ENCODE measurements around the gene PCNX2. TPM values are rescaled to one million over a fixed set of nuclear protein-coding genes. Genes with fewer than 3 reads are reported as not detected.

PCNX2 gene
- total and polyA plus RNA-seq, 2 of the 13 experiments (the other 11 are each of a cell fraction or from before 2014, with no cell fraction given) = 0.11 to 0.42 TPM

DNA sequence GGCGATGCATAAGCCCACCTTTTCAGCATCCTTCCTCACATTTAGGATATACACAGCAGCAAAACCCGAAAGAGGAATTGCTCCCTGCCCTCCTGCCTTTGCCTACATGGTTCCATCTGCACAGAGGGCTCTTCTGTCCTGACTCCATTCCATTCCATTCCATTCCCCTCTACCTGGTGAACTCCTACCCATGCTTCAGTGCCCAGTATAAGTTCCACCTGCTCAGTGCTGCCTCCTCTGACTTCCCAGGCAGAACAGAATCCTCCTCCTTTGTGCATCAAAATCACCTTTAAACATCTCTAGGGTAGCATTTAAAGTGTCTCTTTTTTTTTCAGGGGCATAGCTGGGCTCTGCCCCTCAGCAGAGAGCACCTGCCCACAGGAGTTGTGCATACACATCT, 112.9 kb downstream of the PCNX2 start:
- intact Hi-C loops (cut with micrococcal nuclease; ENCODE audit: unreplicated experiment) = no loop called here
- H2AFZ ChIP-seq (ENCODE audit: low read length) = no peak overlapping the region
- no peaks in the 10 kb centered on the region for H3K36me3 ChIP-seq (replicated peaks in 1 of 2; ENCODE audit: control insufficient read depth in 1 of 2, insufficient read depth in 2 of 2, low read length in 2 of 2)
- no peak overlapping the region for H3K27ac ChIP-seq (ENCODE audit: extremely low read length, insufficient read depth, low read length)
- no peaks in the 10 kb centered on the region for H3K4me1 ChIP-seq (ENCODE audit: insufficient read depth, low read length)
- no peaks in the 10 kb centered on the region for H4K20me1 ChIP-seq (ENCODE audit: insufficient read depth, low read length)
- POLR2A ChIA-PET = no interaction called here
- H3K4me2 ChIP-seq (ENCODE audit: low read depth, low read length) = no peak overlapping the region
- H3K4me3 ChIP-seq (replicated peaks in 1 of 3; ENCODE audit: insufficient read depth in 1 of 3, low read depth in 2 of 3, low read length in 3 of 3) = no peak overlapping the region
- peaks cover 3% of the 10 kb centered on the region; the same call in 1 of the 2 replicates for H3K9me3 ChIP-seq (ENCODE audit: low read length)
- no peaks in the 10 kb centered on the region; a peak in 1 of 5 replicates for H3K27me3 ChIP-seq (ENCODE audit: control insufficient read depth in 1 of 2, insufficient read depth in 2 of 2, low read length in 2 of 2)
- H3K79me2 ChIP-seq (ENCODE audit: insufficient read depth, low read length) = no peaks in the 10 kb centered on the region
- H3K9ac ChIP-seq (ENCODE audit: insufficient read depth, low read depth, low read length) = no peak overlapping the region
- CTCF ChIA-PET (ENCODE audit: low intra/inter-chr PET ratio, low total read pairs) = no interaction called here
- DNase-seq (ENCODE audit: low spot score) = no peak
- FAIRE-seq = no peak
- in situ Hi-C loops (cut with HindIII; ENCODE audit: extremely low pct_ligation_motif_present, low pct_unique_long_range_greater_than_20kb) = no loop called here
- 3% methylated on average over 2 of the region's 2 CpGs for WGBS (ENCODE audit: low lambda C conversion rate)
- BruUV-seq (replicated peaks) = no TSS peak
- no peak for ATAC-seq
- TF ChIP-seq IRX3 (CRISPR knock-in tag; IDR thresholded peaks at IDR 0.05; ENCODE audit: borderline replicate concordance, low read depth) (no peak), ZMYM3 (CRISPR knock-in tag; IDR thresholded peaks at IDR 0.05) (no peak), JUNB (CRISPR knock-in tag; IDR thresholded peaks at IDR 0.05; ENCODE audit: borderline replicate concordance) (no peak), SKI (IDR thresholded peaks at IDR 0.05; ENCODE audit: partially characterized antibody) (no peak), ZNF207 (IDR thresholded peaks at IDR 0.05; ENCODE audit: borderline replicate concordance) (no peak), ZFP90 (CRISPR knock-in tag; IDR thresholded peaks at IDR 0.05; ENCODE audit: borderline replicate concordance) (no peak), ZNF256 (CRISPR knock-in tag; conservative IDR thresholded peaks at IDR 0.05) (no peak), BCL6 (CRISPR knock-in tag; IDR thresholded peaks at IDR 0.05) (no peak), FOXK2 (IDR thresholded peaks at IDR 0.05) (no peak), ATAD3A (CRISPR knock-in tag; IDR thresholded peaks at IDR 0.05) (no peak), ZNF674 (CRISPR knock-in tag; IDR thresholded peaks at IDR 0.05; ENCODE audit: low read depth) (no peak), RCOR2 (CRISPR knock-in tag; IDR thresholded peaks at IDR 0.05) (no peak), FOSL1 (CRISPR knock-in tag; IDR thresholded peaks at IDR 0.05; ENCODE audit: borderline replicate concordance) (no peak), TBL1XR1 (IDR thresholded peaks at IDR 0.05; ENCODE audit: borderline replicate concordance, low read length, partially characterized antibody) (no peak), RBM39 (IDR thresholded peaks at IDR 0.05; ENCODE audit: low read depth, low read length, poor library complexity, severe bottlenecking) (no peak)
- TF ChIP-seq, protein P1, sequence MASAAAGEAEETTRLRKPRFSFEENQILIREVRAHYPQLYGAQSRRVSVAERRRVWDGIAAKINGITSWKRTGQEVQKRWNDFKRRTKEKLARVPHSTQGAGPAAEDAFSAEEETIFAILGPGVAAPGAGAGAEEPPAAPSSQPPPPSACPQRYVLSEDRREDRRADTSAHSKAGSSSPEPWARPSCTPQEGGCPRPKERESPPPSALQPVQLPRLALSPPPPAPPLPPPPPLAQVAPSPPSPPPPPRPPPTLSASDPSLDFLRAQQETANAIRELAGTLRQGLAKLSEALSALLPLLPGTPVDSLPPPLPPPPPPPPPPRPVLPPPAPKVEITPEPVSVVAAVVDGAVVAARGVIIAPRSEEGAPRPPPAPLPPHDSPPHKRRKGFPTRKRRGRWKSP (CRISPR knock-in tag; IDR thresholded peaks at IDR 0.05) = no peak
- TF ChIP-seq, protein P2, sequence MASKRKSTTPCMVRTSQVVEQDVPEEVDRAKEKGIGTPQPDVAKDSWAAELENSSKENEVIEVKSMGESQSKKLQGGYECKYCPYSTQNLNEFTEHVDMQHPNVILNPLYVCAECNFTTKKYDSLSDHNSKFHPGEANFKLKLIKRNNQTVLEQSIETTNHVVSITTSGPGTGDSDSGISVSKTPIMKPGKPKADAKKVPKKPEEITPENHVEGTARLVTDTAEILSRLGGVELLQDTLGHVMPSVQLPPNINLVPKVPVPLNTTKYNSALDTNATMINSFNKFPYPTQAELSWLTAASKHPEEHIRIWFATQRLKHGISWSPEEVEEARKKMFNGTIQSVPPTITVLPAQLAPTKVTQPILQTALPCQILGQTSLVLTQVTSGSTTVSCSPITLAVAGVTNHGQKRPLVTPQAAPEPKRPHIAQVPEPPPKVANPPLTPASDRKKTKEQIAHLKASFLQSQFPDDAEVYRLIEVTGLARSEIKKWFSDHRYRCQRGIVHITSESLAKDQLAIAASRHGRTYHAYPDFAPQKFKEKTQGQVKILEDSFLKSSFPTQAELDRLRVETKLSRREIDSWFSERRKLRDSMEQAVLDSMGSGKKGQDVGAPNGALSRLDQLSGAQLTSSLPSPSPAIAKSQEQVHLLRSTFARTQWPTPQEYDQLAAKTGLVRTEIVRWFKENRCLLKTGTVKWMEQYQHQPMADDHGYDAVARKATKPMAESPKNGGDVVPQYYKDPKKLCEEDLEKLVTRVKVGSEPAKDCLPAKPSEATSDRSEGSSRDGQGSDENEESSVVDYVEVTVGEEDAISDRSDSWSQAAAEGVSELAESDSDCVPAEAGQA (IDR thresholded peaks at IDR 0.05; ENCODE audit: low read depth) = no peak
- TF ChIP-seq, protein P2 (CRISPR knock-in tag; IDR thresholded peaks at IDR 0.05; ENCODE audit: borderline replicate concordance) = no peak
- TF ChIP-seq, protein P3, sequence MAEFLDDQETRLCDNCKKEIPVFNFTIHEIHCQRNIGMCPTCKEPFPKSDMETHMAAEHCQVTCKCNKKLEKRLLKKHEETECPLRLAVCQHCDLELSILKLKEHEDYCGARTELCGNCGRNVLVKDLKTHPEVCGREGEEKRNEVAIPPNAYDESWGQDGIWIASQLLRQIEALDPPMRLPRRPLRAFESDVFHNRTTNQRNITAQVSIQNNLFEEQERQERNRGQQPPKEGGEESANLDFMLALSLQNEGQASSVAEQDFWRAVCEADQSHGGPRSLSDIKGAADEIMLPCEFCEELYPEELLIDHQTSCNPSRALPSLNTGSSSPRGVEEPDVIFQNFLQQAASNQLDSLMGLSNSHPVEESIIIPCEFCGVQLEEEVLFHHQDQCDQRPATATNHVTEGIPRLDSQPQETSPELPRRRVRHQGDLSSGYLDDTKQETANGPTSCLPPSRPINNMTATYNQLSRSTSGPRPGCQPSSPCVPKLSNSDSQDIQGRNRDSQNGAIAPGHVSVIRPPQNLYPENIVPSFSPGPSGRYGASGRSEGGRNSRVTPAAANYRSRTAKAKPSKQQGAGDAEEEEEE (CRISPR knock-in tag; IDR thresholded peaks at IDR 0.05; ENCODE audit: borderline replicate concordance) = no peak
